NT2/D1 (cell line): ENCODE results near the gene PARD6B.

Source experiments
- YY1 ChIP-seq: IDR thresholded peaks from 2 replicates; pipeline ENCODE4 v1.6.1; 2011; ENCODE audit not compliant: insufficient read length, insufficient read depth
- ZNF274 ChIP-seq: IDR thresholded peaks from 2 replicates; pipeline ENCODE4 v1.6.1; 2011; ENCODE audit warnings: mild to moderate bottlenecking, low read depth, low read length

- TF ChIP-seq YY1 (no peak), ZNF274 (no peak)
Observed at GRCh38 chr20:50799176-50799889, 68.0 kb downstream of the PARD6B start.
